ENCODE data around the gene TANGO6.

DNA sequence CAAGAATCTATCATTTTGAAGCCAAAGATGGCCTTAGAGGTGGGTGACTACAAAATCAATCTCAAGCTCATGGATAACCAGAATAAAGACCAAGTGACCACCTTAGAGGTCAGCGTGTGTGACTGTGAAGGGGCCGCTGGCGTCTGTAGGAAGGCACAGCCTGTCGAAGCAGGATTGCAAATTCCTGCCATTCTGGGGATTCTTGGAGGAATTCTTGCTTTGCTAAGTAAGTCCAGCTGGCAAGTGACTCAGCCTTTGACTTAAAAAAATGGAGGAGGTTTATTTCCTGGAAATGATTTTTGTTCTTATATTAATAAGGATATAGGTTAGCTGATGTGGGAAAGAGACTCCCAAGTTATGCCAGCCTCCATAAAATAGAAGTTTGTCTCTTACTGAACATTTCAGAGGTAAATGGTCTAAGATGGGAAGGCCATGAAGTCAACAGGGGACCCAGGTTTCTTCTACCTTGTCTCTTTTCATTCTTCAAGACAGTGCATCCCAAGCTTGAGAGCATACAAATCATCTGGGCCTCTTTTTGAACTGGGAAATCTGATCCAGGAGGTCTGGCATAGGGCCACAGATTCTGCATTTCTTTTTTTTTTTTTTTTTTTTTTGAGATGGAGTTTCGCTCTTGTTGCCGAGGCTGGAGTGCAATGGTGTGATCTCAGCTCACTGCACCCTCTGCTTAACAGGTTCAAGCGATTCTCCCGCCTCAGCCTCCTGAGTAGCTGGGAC lies 19.8 kb upstream of the TANGO6 start:
- TF ChIP-seq, protein P1, sequence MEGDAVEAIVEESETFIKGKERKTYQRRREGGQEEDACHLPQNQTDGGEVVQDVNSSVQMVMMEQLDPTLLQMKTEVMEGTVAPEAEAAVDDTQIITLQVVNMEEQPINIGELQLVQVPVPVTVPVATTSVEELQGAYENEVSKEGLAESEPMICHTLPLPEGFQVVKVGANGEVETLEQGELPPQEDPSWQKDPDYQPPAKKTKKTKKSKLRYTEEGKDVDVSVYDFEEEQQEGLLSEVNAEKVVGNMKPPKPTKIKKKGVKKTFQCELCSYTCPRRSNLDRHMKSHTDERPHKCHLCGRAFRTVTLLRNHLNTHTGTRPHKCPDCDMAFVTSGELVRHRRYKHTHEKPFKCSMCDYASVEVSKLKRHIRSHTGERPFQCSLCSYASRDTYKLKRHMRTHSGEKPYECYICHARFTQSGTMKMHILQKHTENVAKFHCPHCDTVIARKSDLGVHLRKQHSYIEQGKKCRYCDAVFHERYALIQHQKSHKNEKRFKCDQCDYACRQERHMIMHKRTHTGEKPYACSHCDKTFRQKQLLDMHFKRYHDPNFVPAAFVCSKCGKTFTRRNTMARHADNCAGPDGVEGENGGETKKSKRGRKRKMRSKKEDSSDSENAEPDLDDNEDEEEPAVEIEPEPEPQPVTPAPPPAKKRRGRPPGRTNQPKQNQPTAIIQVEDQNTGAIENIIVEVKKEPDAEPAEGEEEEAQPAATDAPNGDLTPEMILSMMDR (IDR thresholded peaks at IDR 0.05): no peak
- TF ChIP-seq POLR2A (IDR thresholded peaks at IDR 0.05): no peak

Measured in tibial nerve (tissue), 3 donors.